Kidney glomerular epithelial cell (primary cell): ENCODE results near the gene FAIM2.

ENCODE experiments used
- DNase-seq: peaks from one replicate; lab custom pipeline; 2025; lab: John Stamatoyannopoulos, UW

FAIM2 gene

GRCh38 chr12:49939707-49940106 is 36.0 kb upstream of the FAIM2 start:
- DNase-seq: no peak

- no peak for DNase-seq
These were observed 35.6 kb upstream of the FAIM2 start for GRCh38 chr12:49939307-49939706.

- DNase-seq: no peak
These were observed 34.1 kb upstream of the FAIM2 start for GRCh38 chr12:49937639-49938300.

- DNase-seq: no peak
These were observed 33.2 kb upstream of the FAIM2 start for GRCh38 chr12:49936925-49937324.

GRCh38 chr12:49934505-49934904 is 30.8 kb upstream of the FAIM2 start:
- no peak for DNase-seq

GRCh38 chr12:49933796-49934195 is 30.1 kb upstream of the FAIM2 start:
- DNase-seq: no peak

GRCh38 chr12:49932533-49933130 is 28.9 kb upstream of the FAIM2 start:
- DNase-seq: no peak

GRCh38 chr12:49932023-49932422 is 28.3 kb upstream of the FAIM2 start:
- no peak for DNase-seq

- peak; percentile 12 for DNase-seq
These were observed 27.0 kb upstream of the FAIM2 start for GRCh38 chr12:49930515-49931288.

GRCh38 chr12:49929581-49929980 is 25.9 kb upstream of the FAIM2 start:
- DNase-seq: no peak

GRCh38 chr12:49928471-49928870 is 24.8 kb upstream of the FAIM2 start:
- DNase-seq: no peak

- no peak for DNase-seq
These were observed 21.9 kb upstream of the FAIM2 start for GRCh38 chr12:49925433-49926204.

- DNase-seq: no peak
These were observed 21.0 kb upstream of the FAIM2 start for GRCh38 chr12:49924628-49925246.

GRCh38 chr12:49923880-49924556 is 20.3 kb upstream of the FAIM2 start:
- no peak for DNase-seq

GRCh38 chr12:49923035-49923644 is 19.4 kb upstream of the FAIM2 start:
- DNase-seq: no peak

- no peak for DNase-seq
These were observed 18.8 kb upstream of the FAIM2 start for GRCh38 chr12:49922349-49923034.

GRCh38 chr12:49921936-49922335 is 18.2 kb upstream of the FAIM2 start:
- DNase-seq: no peak

- DNase-seq: no peak
These were observed 17.6 kb upstream of the FAIM2 start for GRCh38 chr12:49921299-49921698.

- no peak for DNase-seq
These were observed 17.2 kb upstream of the FAIM2 start for GRCh38 chr12:49920915-49921286.

GRCh38 chr12:49920241-49920914 is 16.7 kb upstream of the FAIM2 start:
- no peak for DNase-seq
